H1 (cell line): Measurements from ENCODE around the gene GTF2F1. TPM values are rescaled to one million over a fixed set of nuclear protein-coding genes. Genes with fewer than 3 reads are reported as not detected.

Experiments
- CTCF ChIA-PET: fragments of 300-600 bp; sonication (Branson Sonifier 250); formaldehyde crosslinking; loops from one replicate; lab custom pipeline; 2021; ENCODE audit not compliant: partially characterized antibody; lab: Charles Lee
- POLR2A ChIA-PET: fragments of 300-600 bp; sonication (Branson Sonifier 250); formaldehyde crosslinking; loops from one replicate; lab custom pipeline; 2021; ENCODE audit warnings: inconsistent platforms; ENCODE audit not compliant: partially characterized antibody; lab: Charles Lee
- DNase-seq, 2 experiments: peaks; one replicate each; pipeline versions ENCODE4 v3.0.0 to v3.0.0-alpha.2; 2010 to 2022; ENCODE audit warnings: low spot score in 2 of 2, low read depth in 1 of 2, mixed read lengths in 1 of 2
- FAIRE-seq: peaks from 2 replicates; lab custom pipeline; 2011; peaks lifted over from hg19 to GRCh38; lab: Jason Lieb, UNC
- H2AFZ ChIP-seq: 2 replicates; pipeline ENCODE4 v1.8.1; 2012; ENCODE audit warnings: low read length, inconsistent platforms
- H2AK5ac ChIP-seq: 2 replicates; pipeline ENCODE4 v1.6.1; 2013; ENCODE audit warnings: low read depth, low read length
- H2BK120ac ChIP-seq: replicated peaks from 2 replicates; pipeline ENCODE3; 2013; ENCODE audit warnings: low read depth, low read length, inconsistent platforms
- H2BK12ac ChIP-seq: 2 replicates; pipeline ENCODE4 v1.6.1; 2013; ENCODE audit warnings: low read depth, low read length
- H2BK15ac ChIP-seq: 2 replicates; pipeline ENCODE4 v1.6.1; 2013; ENCODE audit warnings: low read length
- H2BK20ac ChIP-seq: 2 replicates; pipeline ENCODE4 v1.6.1; 2013; ENCODE audit warnings: low read length
- H2BK5ac ChIP-seq: 2 replicates; pipeline ENCODE4 v1.6.1; 2013; ENCODE audit warnings: low read depth, low read length
- H3K14ac ChIP-seq: 2 replicates; pipeline ENCODE4 v1.6.1; 2013; ENCODE audit warnings: inconsistent platforms; ENCODE audit not compliant: insufficient read length
- H3K18ac ChIP-seq: 2 replicates; pipeline ENCODE4 v1.6.1; 2013; ENCODE audit warnings: low read length; ENCODE audit errors: extremely low read depth
- H3K23ac ChIP-seq: 2 replicates; pipeline ENCODE4 v1.6.1; 2013; ENCODE audit warnings: inconsistent platforms; ENCODE audit not compliant: insufficient read length
- H3K23me2 ChIP-seq: 2 replicates; pipeline ENCODE4 v1.6.1; 2013; ENCODE audit warnings: low read depth, low read length
- H3K27ac ChIP-seq: 2 replicates; pipeline ENCODE4 v1.6.1; 2011; ENCODE audit warnings: low read depth, low read length, inconsistent platforms
- H3K27me3 ChIP-seq, 4 experiments: replicated peaks in 1 of 4; 1 replicate in 1 of 4; 2 replicates in 3 of 4; pipeline versions ENCODE4 v1.6.1 to v1.8.1; 2011 to 2013; ENCODE audit warnings: low read length in 3 of 4, mild to moderate bottlenecking in 3 of 4, inconsistent platforms in 2 of 4, mixed read lengths in 2 of 4, moderate library complexity in 1 of 4; ENCODE audit not compliant: control insufficient read depth in 3 of 4, insufficient read depth in 3 of 4; ENCODE audit errors: extremely low read depth in 1 of 4
- H3K36me3 ChIP-seq, 4 experiments: 2 replicates each; pipeline versions ENCODE4 v1.6.1 to v1.8.1; 2011 to 2013; ENCODE audit warnings: mild to moderate bottlenecking in 4 of 4, low read length in 3 of 4, moderate library complexity in 2 of 4, control low read depth in 1 of 4, inconsistent platforms in 1 of 4; ENCODE audit not compliant: insufficient read depth in 4 of 4, control insufficient read depth in 2 of 4
- H3K4ac ChIP-seq: replicated peaks from 2 replicates; pipeline ENCODE3; 2013; ENCODE audit warnings: low read length, low read depth, mixed read lengths, inconsistent platforms; ENCODE audit not compliant: insufficient read length
- H3K4me1 ChIP-seq, 4 experiments: replicated peaks in 1 of 4; 1 replicate in 1 of 4; 2 replicates in 3 of 4; pipeline versions ENCODE4 v1.6.1 to v1.8.1; 2011 to 2013; ENCODE audit warnings: low read length in 3 of 4, inconsistent platforms in 2 of 4, mixed read lengths in 1 of 4; ENCODE audit not compliant: insufficient read depth in 4 of 4, control insufficient read depth in 3 of 4
- H3K4me2 ChIP-seq, 2 experiments: 2 replicates each; pipeline versions ENCODE4 v1.6.1 to v1.8.1; 2011 to 2013; ENCODE audit warnings: low read depth in 2 of 2, low read length in 2 of 2, control low read depth in 1 of 2, inconsistent platforms in 1 of 2, mild to moderate bottlenecking in 1 of 2; ENCODE audit not compliant: insufficient read depth in 1 of 2
- H3K4me3 ChIP-seq, 4 experiments: fragments of 200-600, 300-600 bp in 1 of 4; sonication (generic), shearing (Covaris generic), sonication (Bioruptor Twin) in 1 of 4; 2 replicates each; pipeline versions ENCODE4 v1.5.1 to v1.8.1; 2011 to 2016; ENCODE audit warnings: low read length in 4 of 4, low read depth in 3 of 4, control low read depth in 2 of 4, inconsistent platforms in 2 of 4, mild to moderate bottlenecking in 2 of 4, mixed read lengths in 1 of 4, moderate library complexity in 1 of 4; ENCODE audit not compliant: insufficient read depth in 2 of 4; ENCODE audit errors: extremely low read depth in 1 of 4
- H3K56ac ChIP-seq: replicated peaks from 2 replicates; pipeline ENCODE3; 2013; ENCODE audit warnings: low read depth, mild to moderate bottlenecking, mixed read lengths, low read length, inconsistent platforms; ENCODE audit not compliant: insufficient read length
- H3K79me1 ChIP-seq: 2 replicates; pipeline ENCODE4 v1.6.1; 2013; ENCODE audit warnings: low read depth, low read length, control low read depth
- H3K79me2 ChIP-seq, 2 experiments: 2 replicates each; pipeline versions ENCODE4 v1.6.1 to v1.8.1; 2012 to 2013; ENCODE audit warnings: low read length in 2 of 2, mild to moderate bottlenecking in 2 of 2, inconsistent platforms in 1 of 2; ENCODE audit not compliant: insufficient read depth in 2 of 2, control insufficient read depth in 1 of 2
- H3K9ac ChIP-seq, 4 experiments: replicated peaks in 1 of 4; 1 replicate in 1 of 4; 2 replicates in 3 of 4; pipeline versions ENCODE4 v1.6.1 to v1.8.1; 2011 to 2013; ENCODE audit warnings: low read depth in 3 of 4, low read length in 3 of 4, control low read depth in 2 of 4, mild to moderate bottlenecking in 2 of 4, moderate library complexity in 2 of 4, inconsistent platforms in 1 of 4; ENCODE audit errors: extremely low read depth in 1 of 4
- H3K9me3 ChIP-seq, 2 experiments: 2 replicates each; pipeline versions ENCODE4 v1.6.1 to v1.8.1; 2012 to 2013; ENCODE audit warnings: mild to moderate bottlenecking in 2 of 2, moderate library complexity in 2 of 2, control low read depth in 1 of 2, inconsistent platforms in 1 of 2, low read depth in 1 of 2, low read length in 1 of 2, mixed read lengths in 1 of 2; ENCODE audit not compliant: insufficient read depth in 2 of 2
- H4K20me1 ChIP-seq, 2 experiments: replicated peaks in 1 of 2; 2 replicates each; pipeline versions ENCODE3 to v1.8.1; 2011 to 2013; ENCODE audit warnings: inconsistent platforms in 2 of 2, low read length in 2 of 2, mild to moderate bottlenecking in 1 of 2; ENCODE audit not compliant: insufficient read depth in 2 of 2, control insufficient read depth in 1 of 2
- H4K5ac ChIP-seq: 2 replicates; pipeline ENCODE4 v1.6.1; 2013; ENCODE audit warnings: low read length, low read depth, mixed read lengths, inconsistent platforms; ENCODE audit not compliant: insufficient read length
- H4K8ac ChIP-seq: 2 replicates; pipeline ENCODE4 v1.8.0; 2013; ENCODE audit warnings: mild to moderate bottlenecking, moderate library complexity, low read length, inconsistent platforms; ENCODE audit not compliant: insufficient read depth; ENCODE audit errors: extremely low read depth
- H4K91ac ChIP-seq: replicated peaks from 2 replicates; pipeline ENCODE3; 2013; ENCODE audit warnings: low read length, mixed read lengths, inconsistent platforms; ENCODE audit not compliant: insufficient read length
- ASH2L ChIP-seq: fragments of 200-600, 300-600 bp; sonication (generic); IDR thresholded peaks from one replicate; pipeline ENCODE4 v1.7.1; 2017; ENCODE audit warnings: low read length
- BCL11A ChIP-seq, 2 experiments: IDR thresholded peaks; one replicate each; pipeline ENCODE4 v1.6.1; 2011; ENCODE audit warnings: low read depth in 2 of 2, low read length in 2 of 2, mild to moderate bottlenecking in 2 of 2
- CEBPB ChIP-seq: IDR thresholded peaks from 2 replicates; pipeline ENCODE4 v1.6.1; 2012; ENCODE audit warnings: low read depth, low read length
- CHD2 ChIP-seq: IDR thresholded peaks from 2 replicates; pipeline ENCODE4 v1.6.1; 2012; ENCODE audit warnings: low read length, improper control_type of control experiment
- CREB1 ChIP-seq: IDR thresholded peaks from 2 replicates; pipeline ENCODE4 v1.6.1; 2012; ENCODE audit warnings: inconsistent platforms
- EP300 ChIP-seq, 2 experiments: IDR thresholded peaks; 1 replicate in 1 of 2; 2 replicates in 1 of 2; pipeline ENCODE4 v1.6.1; 2011 to 2012; ENCODE audit warnings: low read depth in 2 of 2, low read length in 2 of 2, mild to moderate bottlenecking in 2 of 2, borderline replicate concordance in 1 of 2, inconsistent platforms in 1 of 2, moderate library complexity in 1 of 2
- JUN ChIP-seq: IDR thresholded peaks from 2 replicates; pipeline ENCODE4 v1.6.1; 2011; ENCODE audit warnings: low read depth, mild to moderate bottlenecking, improper control_type of control experiment, low read length
- JUND ChIP-seq: IDR thresholded peaks from 2 replicates; pipeline ENCODE4 v1.6.1; 2011; ENCODE audit warnings: mild to moderate bottlenecking, improper control_type of control experiment, low read length
- KDM5A ChIP-seq: fragments of 200-600 bp; IDR thresholded peaks from 2 replicates; pipeline ENCODE4 v1.7.1; 2012; ENCODE audit warnings: mild to moderate bottlenecking, low read length, inconsistent platforms, mixed read lengths
- MAX ChIP-seq: IDR thresholded peaks from 2 replicates; pipeline ENCODE4 v1.6.1; 2012; ENCODE audit warnings: inconsistent platforms
- WGBS, 2 experiments: shearing (Covaris generic) in 1 of 2; methylation state at CpG; one replicate each; pipeline versions ENCODE4 v1.1.6 to v1.1.7; 2013 to 2015; ENCODE audit warnings: low lambda C conversion rate in 2 of 2, mixed read lengths in 2 of 2, inconsistent platforms in 1 of 2, low coverage in 1 of 2, missing lambda C conversion rate in 1 of 2; ENCODE audit not compliant: insufficient replicate concordance in 2 of 2, insufficient coverage in 1 of 2, insufficient read length in 1 of 2; ENCODE audit errors: extremely low coverage in 1 of 2, missing lambda C conversion rate in 1 of 2; 5-methylcytosine and 5-hydroxymethylcytosine counted together
- polyA plus RNA-seq, 7 experiments: library from polyadenylated mRNA; depleted of rRNA in 3 of 7; stranded (reverse) in 5 of 7; unstranded in 2 of 7; fragments of >200 nt in 5 of 7; fragments of 200-250 nt in 2 of 7; gene quantifications; 1 replicate in 5 of 7; 2 replicates in 1 of 7; 4 replicates in 1 of 7; pipeline versions ENCODE4 v1.2.1 to v1.2.3, GENCODE V29; 2011 to 2013; ENCODE audit warnings: missing spikeins in 2 of 7, mixed read lengths in 2 of 7
- total RNA-seq: library from RNA; stranded (reverse); fragmentation: NEBNext Ultra II Directional; extraction: Animal tissue kit (Norgen Biotek cat#: 25700); gene quantifications from 2 replicates; pipeline ENCODE4 v1.2.1, GENCODE V29; 2021

The GTF2F1 gene
- total and polyA plus RNA-seq, 2 of the 8 experiments (the other 6 are each of a cell fraction or from before 2014, with no cell fraction given): 29.3 to 56.3 TPM

GRCh38 chr19:6439743-6440142, 46.8 kb upstream of the GTF2F1 start:
- Histone ChIP-seq H3K79me2 (no peaks in the 10 kb centered on the region), H2BK5ac (no peak overlapping the region), H3K9ac (no peak overlapping the region), H2AFZ (no peak overlapping the region), H3K4me2 (no peak overlapping the region), H3K4ac (no peak overlapping the region), H3K18ac (no peak overlapping the region), H4K5ac (no peak overlapping the region), H4K20me1 (no peaks in the 10 kb centered on the region), H3K23me2 (no peaks in the 10 kb centered on the region), H3K4me1 (no peaks in the 10 kb centered on the region), H3K79me1 (no peaks in the 10 kb centered on the region), H3K27ac (no peak overlapping the region), H4K91ac (no peak overlapping the region), H3K9me3 (no peaks in the 10 kb centered on the region), H3K56ac (no peak overlapping the region), H2BK20ac (no peak overlapping the region), H3K27me3 (no peaks in the 10 kb centered on the region), H3K23ac (no peak overlapping the region), H2AK5ac (no peak overlapping the region), H2BK12ac (no peak overlapping the region), H3K4me3 (no peak overlapping the region), H4K8ac (no peak overlapping the region), H2BK120ac (no peak overlapping the region), H3K36me3 (no peaks in the 10 kb centered on the region), H3K14ac (no peak overlapping the region), H2BK15ac (no peak overlapping the region)
- WGBS, 2 experiments: 88% methylated on average over 4 of the region's 4 CpGs; no CpG with 5 or more reads in 1 of the 2 experiments
- POLR2A ChIA-PET: interaction anchor here (1.8 kb wide), 1 partner anchor 16 kb away, joined by 3 read pairs; no protein-coding TSS in a partner anchor
- CTCF ChIA-PET: interaction anchor here (1.2 kb wide), 1 partner anchor 12 kb away, joined by 5 read pairs; no protein-coding TSS in a partner anchor
- FAIRE-seq (no peak), DNase-seq (no peak)
- TF ChIP-seq ASH2L: no peak
- no peak for TF ChIP-seq KDM5A
- TF ChIP-seq BCL11A (IDR thresholded peaks at IDR 0.05; ENCODE audit: low read depth in 2 of 2, low read length in 2 of 2): no peak
- no peak for TF ChIP-seq CREB1
- TF ChIP-seq MAX: no peak
- TF ChIP-seq JUND: no peak
- no peak for TF ChIP-seq EP300 (IDR thresholded peaks at IDR 0.05; ENCODE audit: borderline replicate concordance in 1 of 2, low read depth in 2 of 2, low read length in 2 of 2)
- TF ChIP-seq CHD2: no peak
- no peak for TF ChIP-seq JUN
- TF ChIP-seq CEBPB: no peak
